ENCODE results near the gene CTIF.

Gene CTIF

DNA sequence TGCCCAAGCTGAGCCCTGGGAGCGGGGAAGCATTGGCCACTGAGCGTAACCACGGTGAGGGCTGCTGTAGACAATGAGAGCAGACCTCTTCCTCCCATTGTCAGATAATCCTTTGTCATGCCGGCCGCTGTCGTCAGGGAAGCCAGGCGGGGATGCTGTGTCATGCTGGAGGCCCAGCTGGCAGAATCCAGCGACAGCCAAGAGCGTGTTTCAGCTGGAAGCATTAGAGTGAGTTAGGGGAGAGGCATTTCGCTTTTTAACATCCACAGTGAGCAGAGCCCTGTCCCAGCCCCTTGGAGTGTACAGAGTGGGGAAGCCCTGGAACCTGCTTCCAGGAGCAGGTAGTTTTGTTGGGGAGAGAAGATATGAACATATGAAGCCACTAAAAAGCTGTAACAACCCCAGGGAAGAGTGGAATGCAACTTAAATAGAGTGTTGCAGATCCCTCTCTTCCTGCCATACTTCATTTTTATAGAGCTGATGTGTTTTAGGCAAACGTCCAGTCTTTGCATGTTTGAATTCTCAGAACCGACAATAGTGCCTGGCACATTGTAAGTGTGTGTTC lies 7.0 kb downstream of the CTIF start:
- H3K4me3 ChIP-seq (replicated peaks; ENCODE audit: low read depth, low read length): no peak overlapping the region
- no peak for TF ChIP-seq CTCF (IDR thresholded peaks at IDR 0.05; ENCODE audit: low read depth, low read length, missing control alignments)
- no peak for DNase-seq (ENCODE audit: extremely low read depth, low read depth)

GRCh38 chr18:48546396-48546795 lies 7.6 kb downstream of the CTIF start:
- no peak for DNase-seq (ENCODE audit: extremely low read depth, low read depth)
- no peak for TF ChIP-seq CTCF (IDR thresholded peaks at IDR 0.05; ENCODE audit: low read depth, low read length, missing control alignments)
- H3K4me3 ChIP-seq (replicated peaks; ENCODE audit: low read depth, low read length): no peak overlapping the region

GRCh38 chr18:48547531-48547981 lies 8.7 kb downstream of the CTIF start:
- no peak overlapping the region; the same call in 1 of the 2 replicates for H3K4me3 ChIP-seq (replicated peaks; ENCODE audit: low read depth, low read length)
- no peak for TF ChIP-seq CTCF (IDR thresholded peaks at IDR 0.05; ENCODE audit: low read depth, low read length, missing control alignments)
- no peak for DNase-seq (ENCODE audit: extremely low read depth, low read depth)

DNA sequence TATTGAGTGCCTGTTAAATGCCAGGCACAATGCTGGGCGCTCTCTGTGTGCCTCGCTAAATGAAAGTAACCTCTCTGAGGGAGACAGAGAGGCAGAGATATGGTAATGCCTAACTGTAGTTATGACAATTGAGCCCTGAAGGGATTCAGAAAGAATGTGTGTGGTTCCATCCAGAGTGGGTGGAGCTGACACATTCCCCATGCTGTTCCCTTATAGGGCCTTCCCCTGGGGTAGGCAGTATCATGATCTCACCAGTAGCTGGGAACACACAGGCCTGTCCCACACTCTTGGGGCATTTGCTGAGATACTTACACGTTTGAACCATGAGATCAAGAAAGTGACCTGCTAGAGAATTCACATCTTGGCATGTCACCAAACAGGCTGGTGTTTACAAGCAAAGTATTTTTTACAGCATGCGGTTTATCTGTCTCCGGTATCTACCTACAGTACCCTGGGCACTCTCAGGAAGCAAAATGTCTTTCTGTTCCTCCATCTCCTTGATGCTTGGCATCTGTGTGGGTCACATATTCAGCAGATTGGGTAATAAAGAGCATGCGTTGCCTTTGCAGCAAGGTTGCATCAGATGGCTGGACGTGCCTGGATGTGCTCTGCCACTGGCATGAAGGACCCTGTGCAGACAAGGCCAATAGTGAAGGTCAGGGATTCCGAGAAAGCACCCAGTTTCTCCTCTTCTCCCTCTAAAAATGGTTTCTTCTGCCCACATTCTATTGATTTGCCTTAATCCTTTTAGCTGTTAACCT lies 9.4 kb downstream of the CTIF start:
- no peak overlapping the region; the same call in 1 of the 2 replicates for H3K4me3 ChIP-seq (replicated peaks; ENCODE audit: low read depth, low read length)
- no peak for TF ChIP-seq CTCF (IDR thresholded peaks at IDR 0.05; ENCODE audit: low read depth, low read length, missing control alignments)
- peak; percentile 89 for DNase-seq (ENCODE audit: extremely low read depth, low read depth)

- H3K4me3 ChIP-seq (replicated peaks; ENCODE audit: low read depth, low read length): no peak overlapping the region
- DNase-seq (ENCODE audit: extremely low read depth, low read depth): no peak
- TF ChIP-seq CTCF (IDR thresholded peaks at IDR 0.05; ENCODE audit: low read depth, low read length, missing control alignments): no peak
Observed at GRCh38 chr18:48548921-48549320, 10.1 kb downstream of the CTIF start.

DNA sequence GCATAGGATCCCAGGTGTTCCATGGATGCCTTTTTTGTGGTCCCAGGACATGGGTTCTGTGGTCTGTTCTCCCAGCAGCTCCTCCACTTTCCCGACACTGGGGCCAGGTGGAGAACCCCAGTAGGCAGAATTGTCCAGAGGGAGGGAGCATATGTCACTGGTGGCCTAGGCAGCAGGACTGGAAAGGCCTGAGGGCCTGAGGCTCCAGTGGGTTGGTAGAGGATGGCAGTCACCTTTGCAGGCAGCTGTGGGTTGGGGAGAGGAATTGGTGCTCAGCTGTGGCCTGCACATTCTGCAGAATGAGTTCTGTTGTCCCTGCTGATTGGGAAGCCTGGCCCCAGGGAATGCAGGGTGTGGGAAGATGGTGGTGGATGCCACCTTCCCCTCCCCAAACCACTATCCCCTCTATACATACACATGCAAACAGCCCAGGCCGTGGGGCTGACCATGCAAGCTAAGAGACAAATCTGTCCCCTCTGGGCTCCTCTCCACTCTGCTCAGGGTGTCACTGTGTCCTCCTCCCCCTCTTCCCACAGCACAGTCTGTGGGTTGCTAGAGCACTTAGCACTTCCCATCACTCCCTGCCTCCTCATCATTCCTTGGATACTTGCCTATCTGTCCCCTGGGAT lies 11.4 kb downstream of the CTIF start:
- H3K4me3 ChIP-seq (replicated peaks; ENCODE audit: low read depth, low read length): no peak overlapping the region
- TF ChIP-seq CTCF (IDR thresholded peaks at IDR 0.05; ENCODE audit: low read depth, low read length, missing control alignments): no peak
- DNase-seq (ENCODE audit: extremely low read depth, low read depth): no peak

All from HFF-Myc (cell line).